ENCODE results near the gene UBR3. TPM values are rescaled to one million over a fixed set of nuclear protein-coding genes. Genes with fewer than 3 reads are reported as not detected.
"Not testable (repeated sequence)": the region's sequence is repeated elsewhere in the genome, so short reads cannot be mapped to it uniquely, and the experiment has no call there.

UBR3 gene, protein sequence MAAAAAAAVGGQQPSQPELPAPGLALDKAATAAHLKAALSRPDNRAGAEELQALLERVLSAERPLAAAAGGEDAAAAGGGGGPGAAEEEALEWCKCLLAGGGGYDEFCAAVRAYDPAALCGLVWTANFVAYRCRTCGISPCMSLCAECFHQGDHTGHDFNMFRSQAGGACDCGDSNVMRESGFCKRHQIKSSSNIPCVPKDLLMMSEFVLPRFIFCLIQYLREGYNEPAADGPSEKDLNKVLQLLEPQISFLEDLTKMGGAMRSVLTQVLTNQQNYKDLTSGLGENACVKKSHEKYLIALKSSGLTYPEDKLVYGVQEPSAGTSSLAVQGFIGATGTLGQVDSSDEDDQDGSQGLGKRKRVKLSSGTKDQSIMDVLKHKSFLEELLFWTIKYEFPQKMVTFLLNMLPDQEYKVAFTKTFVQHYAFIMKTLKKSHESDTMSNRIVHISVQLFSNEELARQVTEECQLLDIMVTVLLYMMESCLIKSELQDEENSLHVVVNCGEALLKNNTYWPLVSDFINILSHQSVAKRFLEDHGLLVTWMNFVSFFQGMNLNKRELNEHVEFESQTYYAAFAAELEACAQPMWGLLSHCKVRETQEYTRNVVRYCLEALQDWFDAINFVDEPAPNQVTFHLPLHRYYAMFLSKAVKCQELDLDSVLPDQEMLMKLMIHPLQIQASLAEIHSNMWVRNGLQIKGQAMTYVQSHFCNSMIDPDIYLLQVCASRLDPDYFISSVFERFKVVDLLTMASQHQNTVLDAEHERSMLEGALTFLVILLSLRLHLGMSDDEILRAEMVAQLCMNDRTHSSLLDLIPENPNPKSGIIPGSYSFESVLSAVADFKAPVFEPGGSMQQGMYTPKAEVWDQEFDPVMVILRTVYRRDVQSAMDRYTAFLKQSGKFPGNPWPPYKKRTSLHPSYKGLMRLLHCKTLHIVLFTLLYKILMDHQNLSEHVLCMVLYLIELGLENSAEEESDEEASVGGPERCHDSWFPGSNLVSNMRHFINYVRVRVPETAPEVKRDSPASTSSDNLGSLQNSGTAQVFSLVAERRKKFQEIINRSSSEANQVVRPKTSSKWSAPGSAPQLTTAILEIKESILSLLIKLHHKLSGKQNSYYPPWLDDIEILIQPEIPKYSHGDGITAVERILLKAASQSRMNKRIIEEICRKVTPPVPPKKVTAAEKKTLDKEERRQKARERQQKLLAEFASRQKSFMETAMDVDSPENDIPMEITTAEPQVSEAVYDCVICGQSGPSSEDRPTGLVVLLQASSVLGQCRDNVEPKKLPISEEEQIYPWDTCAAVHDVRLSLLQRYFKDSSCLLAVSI (N-terminal part only)
- 43.5 and 47.4 TPM in 2 replicates for total RNA-seq

DNA sequence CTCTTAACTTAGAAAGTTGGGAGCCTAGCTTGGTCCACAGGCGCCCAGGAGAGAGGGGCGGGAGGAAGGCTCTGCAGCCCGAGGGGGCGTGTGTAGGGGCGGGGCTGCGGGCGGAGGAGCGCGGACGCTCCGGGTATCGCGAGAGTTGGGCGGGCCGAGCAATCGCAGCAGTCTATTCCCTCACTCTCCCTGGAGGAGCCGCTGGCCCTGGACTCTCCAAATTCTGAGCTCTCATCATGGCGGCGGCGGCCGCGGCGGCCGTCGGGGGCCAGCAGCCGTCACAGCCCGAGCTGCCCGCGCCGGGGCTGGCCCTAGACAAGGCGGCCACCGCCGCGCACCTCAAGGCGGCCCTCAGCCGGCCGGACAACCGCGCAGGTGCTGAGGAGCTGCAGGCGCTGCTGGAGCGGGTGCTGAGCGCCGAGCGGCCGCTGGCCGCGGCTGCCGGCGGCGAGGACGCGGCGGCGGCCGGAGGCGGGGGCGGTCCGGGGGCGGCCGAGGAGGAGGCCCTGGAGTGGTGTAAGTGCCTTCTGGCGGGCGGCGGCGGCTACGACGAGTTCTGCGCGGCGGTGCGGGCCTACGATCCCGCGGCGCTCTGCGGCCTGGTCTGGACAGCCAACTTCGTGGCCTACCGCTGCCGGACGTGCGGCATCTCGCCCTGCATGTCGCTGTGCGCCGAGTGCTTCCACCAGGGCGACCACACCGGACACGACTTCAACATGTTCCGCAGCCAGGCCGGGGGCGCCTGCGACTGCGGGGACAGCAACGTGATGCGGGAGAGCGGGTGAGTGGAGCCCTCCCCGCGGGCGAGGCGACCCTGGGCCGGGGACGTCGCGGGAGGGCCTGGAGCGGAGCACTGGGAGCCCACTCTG is at the start of gene UBR3:
TSS of gene UBR3 (plus strand) at position 183 of the 869 bp plus-strand sequence. CDS start at position 237, 54 bp downstream.
- peak; percentile 84 to 94 for DNase-seq (ENCODE audit: low read depth in 2 of 2)

DNA sequence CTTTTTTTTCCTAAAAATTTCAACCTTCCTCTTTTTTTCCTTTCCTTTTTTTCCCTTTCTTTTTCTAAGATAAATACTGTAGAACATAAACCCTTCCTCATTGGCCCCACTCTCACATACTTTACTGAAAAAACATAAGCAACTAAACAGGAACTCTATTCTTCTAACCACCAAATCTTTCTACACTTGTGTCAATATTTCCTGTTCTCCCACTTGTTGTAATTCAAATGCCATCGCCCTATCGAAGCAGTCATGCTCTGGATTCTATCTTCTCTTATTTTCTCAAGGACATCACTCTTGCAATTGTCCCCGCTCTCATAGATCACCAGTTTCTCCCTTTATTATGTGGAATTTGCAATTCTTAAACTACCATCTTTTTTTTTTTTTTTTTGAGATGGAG is 48.8 kb upstream of the UBR3 start:
- peak in 1 of 2 donors; percentile 47 for DNase-seq (ENCODE audit: low read depth in 2 of 2)

DNA sequence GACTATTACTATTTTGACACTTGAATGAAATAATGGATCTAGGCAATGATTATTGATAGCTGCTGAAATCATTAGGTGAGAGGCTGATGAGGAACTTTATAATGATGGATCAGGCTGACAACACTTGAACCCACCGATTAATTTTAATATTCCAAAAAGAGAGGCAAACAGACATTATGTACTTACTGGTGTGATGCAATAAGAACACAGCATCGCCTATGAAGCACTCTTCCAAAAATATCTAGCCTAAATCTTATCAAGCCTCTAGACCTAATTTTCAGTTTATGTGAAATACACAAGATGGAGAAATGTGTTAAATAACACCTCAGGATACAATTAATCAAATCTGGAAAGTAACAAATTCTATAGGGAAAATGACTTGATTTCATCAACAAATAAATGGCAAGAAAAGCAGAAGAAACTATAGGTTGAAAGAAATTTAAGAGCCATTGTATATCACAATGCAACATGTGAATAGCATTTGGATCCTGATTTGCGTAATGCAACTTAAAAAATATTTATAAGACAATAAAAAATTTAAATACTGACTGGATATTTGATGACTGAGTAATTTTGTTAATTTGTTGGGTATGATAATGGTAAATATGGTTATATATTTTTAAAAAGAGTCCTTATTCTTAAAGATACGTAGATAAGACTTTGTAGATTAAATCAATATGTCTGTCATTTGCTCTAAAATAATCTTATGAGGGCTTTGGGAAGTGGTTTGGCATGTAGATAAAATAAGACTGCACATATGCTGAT is 45.8 kb upstream of the UBR3 start:
- no peak for DNase-seq (ENCODE audit: low read depth in 2 of 2)

DNA sequence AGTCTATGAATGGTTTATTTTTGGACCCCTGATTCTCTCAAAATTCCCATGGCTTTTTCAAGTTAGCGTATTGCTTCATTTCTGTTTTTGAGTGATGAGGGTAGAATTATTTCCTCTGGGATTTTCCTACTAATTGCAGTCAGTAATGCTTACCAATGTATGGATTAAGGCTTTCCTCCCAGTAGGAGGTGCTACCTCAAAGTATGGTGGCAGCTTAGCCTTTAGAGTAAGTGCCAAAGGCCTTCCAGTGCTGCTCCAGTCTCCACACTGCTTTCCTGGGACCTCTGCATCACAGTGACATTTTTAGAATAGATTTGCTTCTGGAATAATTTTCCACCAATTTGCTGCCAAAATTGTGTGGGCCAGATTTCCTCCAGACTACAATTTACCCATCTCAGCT is 44.7 kb upstream of the UBR3 start:
- no peak for DNase-seq (ENCODE audit: low read depth in 2 of 2)

DNA sequence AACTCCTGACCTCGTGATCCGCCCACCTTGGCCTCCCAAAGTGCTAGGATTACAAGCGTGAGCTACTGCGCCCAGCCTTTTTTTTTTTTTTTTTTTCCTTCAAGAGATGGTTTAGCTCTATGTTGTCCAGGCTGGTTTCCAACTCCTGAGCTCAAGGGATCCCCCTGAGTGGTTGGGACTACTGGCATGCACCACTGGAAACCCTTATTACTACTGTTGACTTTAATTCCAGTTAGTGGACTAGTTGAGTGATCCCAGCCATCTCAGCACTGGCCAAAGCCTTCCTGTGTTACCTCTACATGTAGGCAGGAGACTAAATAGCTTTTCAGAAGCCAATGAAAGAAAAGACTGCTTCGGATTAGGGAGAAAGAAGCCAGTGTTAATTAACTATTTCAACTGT is 36.7 kb upstream of the UBR3 start:
- DNase-seq (ENCODE audit: low read depth in 2 of 2), result no peak

DNA sequence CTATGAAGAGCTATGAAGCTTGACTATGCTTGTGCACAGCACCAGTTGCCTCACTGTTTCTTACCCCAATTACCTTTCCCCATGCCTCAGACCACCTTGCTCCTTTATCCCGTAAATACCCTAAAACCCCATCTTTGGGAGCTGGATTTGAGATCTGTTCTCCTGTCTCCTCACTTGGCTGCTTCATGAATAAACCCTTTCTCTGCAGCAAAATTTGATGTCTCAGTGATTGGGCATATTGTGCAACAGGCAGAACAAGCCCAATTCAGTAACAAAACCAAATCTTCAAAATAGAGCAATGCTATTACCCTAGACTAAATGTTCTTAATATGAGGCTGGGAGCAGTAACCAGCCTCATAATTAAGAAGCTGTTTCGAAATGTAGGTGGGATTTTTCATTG is 32.1 kb upstream of the UBR3 start:
- no peak for DNase-seq (ENCODE audit: low read depth in 2 of 2)

DNA sequence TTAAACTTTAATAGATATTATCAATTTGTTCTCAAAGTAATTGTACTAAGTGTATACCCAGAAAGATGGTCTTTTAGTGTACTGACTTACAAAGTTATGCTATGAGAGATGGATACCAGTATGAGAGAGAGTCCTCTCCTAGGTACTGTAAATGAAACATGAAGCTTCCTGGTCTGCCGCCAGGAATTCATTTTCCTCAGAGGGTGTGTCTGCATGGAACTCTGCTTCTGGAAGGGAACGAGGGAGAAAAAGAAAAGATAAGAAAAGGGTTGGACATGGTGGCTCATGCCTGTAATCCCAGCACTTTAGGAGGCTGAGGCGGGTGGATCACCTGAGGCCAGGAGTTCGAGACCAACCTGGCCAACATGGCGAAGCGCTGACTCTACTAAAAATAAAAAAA is 30.8 kb upstream of the UBR3 start:
- DNase-seq (ENCODE audit: low read depth in 2 of 2), result no peak

DNA sequence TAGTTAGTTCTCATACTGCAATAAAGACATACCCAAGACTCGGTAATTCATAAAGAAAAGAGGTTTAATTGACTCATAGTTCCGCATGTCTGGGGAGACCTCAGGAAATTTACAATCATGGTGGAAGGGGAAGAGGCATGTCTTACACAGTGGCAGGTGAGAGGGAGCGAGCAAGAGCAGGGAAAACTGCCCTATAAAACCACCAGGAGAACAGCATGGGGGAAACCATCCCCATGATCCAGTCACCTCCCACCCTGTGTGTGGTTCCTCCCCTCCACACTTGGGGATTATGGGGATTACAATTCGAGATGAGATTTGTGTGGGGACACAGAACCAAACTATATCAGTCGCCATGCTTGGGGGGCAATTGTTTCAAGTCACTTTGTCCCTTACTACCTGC is 29.7 kb upstream of the UBR3 start:
- DNase-seq (ENCODE audit: low read depth in 2 of 2), result no peak

DNA sequence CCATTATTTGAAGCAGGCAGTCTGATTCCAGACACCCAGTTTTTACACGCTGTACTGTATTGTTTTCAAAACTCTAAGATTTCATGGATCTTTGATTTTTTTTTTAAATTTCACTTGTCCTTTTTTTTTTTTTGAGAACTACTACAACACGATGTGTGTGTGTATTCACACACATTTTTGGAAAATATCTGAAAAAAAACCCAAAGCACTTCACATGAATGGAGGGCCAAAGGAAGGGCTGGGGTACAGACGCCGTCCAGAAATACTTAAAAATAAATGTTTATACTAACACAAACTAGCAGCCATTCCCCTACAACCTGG is 28.9 kb upstream of the UBR3 start:
- no peak for DNase-seq (ENCODE audit: low read depth in 2 of 2)

DNA sequence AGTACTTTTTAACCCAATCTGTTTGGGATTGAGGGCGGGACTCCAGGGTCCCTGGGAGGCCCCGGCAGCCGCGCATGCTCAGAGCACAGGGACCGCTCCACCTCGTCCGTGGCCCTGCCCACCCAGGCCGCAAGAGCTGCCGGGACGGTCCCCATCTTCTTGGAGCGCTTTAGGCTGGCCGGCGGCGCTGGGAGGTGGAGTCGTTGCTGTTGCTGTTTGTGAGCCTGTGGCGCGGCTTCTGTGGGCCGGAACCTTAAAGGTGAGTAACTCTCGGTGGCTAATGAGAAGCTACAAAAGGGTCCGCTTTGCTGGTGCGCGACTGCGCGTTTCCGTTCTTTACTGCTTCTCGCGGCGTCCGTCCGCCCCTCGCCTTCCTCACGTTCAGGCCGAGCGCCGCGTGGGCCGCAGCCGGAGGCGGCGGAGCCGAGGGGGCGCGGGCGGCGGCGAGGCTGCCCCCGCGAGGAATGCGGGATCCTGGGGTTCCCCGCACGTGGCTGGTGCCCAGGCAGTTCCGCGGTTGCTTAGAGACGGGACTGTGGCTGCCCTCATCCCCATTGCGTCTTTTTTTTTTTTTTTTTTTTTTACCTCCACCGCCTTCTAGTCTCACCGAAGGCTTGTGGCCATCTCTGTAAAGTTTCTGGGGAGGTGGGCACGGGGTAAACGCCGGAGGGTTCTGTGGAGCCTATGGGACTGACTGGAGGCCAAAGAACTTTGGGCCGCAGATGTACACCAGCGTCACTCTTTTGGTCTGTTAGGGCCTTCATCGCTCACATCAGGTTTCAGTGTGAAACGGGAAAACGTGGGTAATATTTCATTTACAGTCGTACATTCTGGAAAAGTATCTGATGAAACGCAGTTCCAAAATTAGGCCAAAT is 28.3 kb upstream of the UBR3 start, which contains the start of gene SSB:
TSS of gene SSB (plus strand) at position 154 of the 875 bp plus-strand sequence. CDS start 2,090 bp downstream, outside the sequence.
- peak; percentile 80 to 93 for DNase-seq (ENCODE audit: low read depth in 2 of 2)

DNA sequence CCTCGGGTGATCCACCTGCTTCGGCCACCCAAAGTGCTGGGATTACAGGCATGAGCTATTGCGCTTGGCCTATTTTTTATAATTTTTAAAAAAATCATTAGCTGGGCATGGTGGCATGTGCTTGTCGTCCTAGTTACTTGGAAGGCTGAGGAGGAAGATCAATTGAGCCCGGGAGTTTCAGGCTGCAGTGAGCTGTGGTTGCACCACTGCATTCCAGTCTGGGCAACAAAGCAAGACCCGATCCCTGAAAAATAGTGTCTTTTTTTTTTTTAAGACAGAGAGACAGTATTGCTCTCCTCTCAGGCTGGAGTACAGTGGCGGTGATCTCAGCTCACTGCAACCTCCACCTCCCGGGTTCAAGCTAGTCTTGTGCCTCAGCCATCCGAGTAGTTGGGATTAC is 23.8 kb upstream of the UBR3 start:
- DNase-seq (ENCODE audit: low read depth in 2 of 2), result no peak

DNA sequence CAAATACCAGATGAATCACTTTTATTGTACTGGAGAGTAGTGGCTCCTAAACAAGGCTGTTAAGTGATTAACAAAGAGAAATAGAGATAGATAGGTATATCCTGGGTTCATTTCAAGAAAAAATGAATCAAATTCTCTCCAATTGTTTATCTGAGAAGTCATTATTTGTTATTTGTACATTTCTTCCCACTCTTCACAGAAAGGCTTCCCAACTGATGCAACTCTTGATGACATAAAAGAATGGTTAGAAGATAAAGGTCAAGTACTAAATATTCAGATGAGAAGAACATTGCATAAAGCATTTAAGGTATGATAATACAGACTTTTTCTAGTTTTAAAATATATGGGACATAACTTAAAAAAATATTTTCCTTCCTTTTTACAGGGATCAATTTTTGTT is 20.7 kb upstream of the UBR3 start:
- DNase-seq (ENCODE audit: low read depth in 2 of 2), result no peak

DNA sequence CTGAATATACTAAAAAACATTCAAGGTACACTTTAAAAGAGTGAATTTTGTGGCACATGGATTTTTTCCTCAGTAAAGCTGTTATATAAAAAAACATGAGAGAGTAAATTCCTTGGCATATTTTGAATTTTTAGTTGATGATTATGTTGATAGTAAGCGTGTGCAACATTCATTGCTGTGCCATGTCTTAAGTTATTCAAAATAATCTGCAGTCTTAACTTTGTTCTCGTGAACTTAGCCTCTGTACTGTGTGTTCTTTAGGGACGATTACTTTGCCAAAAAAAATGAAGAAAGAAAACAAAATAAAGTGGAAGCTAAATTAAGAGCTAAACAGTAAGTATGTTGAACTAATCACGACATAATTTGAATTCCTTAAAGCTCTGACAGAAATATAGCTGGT is 19.0 kb upstream of the UBR3 start:
- DNase-seq (ENCODE audit: low read depth in 2 of 2), result no peak

DNA sequence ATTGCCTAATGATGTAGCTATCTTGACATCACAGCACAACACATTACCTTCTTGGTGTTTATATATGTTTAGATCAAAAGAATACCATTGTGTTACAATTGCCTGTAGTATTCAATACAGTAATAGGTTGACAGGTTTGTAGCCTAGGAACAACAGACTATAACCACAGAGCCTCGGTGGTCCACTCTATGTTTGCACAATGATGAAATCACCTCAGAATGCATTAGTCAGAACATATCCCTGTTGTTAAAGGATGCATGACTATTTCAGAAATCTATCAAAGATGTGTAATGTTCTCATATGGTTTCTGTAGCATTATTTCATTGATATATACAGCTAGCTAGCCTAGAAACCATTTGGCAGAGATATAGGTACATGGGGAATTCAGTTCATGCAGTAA is 11.4 kb upstream of the UBR3 start:
- peak in 1 of 2 donors; percentile 47 for DNase-seq (ENCODE audit: low read depth in 2 of 2)

DNA sequence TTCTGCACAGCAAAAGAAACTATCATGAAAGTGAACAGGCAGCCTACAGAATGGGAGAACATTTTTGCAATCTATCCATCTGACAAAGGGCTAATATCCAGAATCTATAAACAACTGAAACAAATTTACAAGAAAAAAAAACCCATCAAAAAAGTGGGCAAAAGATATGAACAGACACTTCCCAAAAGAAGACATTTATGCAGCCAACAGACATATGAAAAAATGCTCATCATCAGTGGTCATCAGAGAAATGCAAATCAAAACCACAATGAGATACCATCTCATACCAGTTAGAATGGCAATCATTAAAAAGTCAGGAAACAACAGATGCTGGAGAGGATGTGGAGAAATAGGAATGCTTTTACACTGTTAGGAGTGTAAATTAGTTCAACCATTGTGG is 10.3 kb upstream of the UBR3 start:
- DNase-seq (ENCODE audit: low read depth in 2 of 2), result not testable (repeated sequence)

DNA sequence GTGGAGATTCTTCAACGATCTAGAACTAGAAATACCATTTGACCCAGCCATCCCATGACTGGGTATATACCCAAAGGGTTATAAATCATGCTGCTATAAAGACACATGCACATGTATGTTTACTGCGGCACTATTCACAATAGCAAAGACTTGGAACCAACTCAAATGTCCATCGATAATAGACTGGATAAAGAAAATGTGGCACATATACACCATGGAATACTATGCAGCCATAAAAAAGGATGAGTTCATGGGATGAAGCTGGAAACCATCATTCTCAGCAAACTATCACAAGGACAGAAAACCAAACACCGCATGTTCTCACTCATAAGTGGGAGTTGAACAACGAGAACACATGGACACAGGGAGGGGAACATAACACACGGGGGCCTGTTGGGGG is 9.9 kb upstream of the UBR3 start:
- not testable (repeated sequence) for DNase-seq (ENCODE audit: low read depth in 2 of 2)

DNA sequence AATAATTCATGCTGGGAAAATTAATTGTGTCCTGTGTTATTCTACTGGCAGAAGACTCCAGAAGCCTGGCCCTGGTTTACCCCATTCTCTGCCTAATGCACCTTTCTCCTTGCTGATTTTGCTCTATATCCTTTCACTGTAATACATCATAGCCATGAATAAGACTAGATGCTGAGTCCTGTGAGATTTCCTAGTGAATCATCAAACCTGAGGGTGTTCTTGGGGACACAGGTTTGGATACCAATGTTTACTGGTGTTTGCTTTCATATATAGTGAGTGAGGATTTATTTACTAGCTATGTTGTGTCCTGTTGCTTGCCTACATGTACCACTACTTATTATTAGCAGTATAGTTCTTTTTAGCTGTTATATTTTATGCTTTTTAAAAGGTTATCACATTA is 9.0 kb upstream of the UBR3 start:
- DNase-seq (ENCODE audit: low read depth in 2 of 2), result no peak

DNA sequence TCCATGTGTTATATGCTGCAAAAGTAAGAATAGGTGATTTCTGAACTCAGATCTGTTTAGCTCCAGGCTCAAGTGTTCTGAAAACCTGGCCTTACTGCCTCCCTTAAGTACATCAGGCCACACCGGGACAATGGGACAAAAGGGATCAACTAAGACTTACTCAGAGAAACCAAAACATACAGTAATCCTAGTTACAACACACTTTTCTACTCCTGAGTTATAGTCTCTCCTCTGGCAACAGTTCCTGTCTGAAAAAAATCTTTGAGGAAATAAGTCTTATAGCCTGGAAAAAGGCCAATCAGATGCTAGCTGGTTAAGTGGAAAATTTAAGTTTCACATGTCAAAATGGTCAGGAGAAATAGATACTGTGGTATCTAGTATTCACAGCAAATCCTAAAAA is 8.1 kb upstream of the UBR3 start:
- peak in 1 of 2 donors; percentile 68 for DNase-seq (ENCODE audit: low read depth in 2 of 2)

DNA sequence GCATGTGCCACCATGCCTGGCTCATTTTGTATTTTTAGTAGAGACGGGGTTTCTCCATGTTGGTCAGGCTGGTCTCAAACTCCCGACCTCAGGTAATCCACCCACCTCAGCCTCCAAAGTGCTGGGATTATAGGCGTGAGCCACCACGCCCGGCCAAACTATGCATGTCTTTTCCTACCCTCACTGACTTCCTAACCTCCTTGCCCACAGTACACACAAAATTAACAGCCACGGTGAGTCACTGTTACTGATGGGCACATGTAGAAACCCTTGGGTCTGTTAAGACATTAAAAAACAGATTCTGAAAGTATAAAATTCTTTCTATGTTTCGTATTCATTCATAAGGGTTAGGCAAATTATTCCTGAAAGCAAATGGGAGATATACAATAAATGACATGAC is 7.2 kb upstream of the UBR3 start:
- DNase-seq (ENCODE audit: low read depth in 2 of 2), result not testable (repeated sequence)
